NB4 (cell line): ENCODE results near the gene SLC16A12.

Experiments used
- MYC ChIP-seq: IDR thresholded peaks from 2 replicates; pipeline ENCODE4 v1.6.1; 2011; ENCODE audit warnings: low read depth, low read length
- POLR2A ChIP-seq: IDR thresholded peaks from 2 replicates; pipeline ENCODE4 v1.6.1; 2011; ENCODE audit warnings: mild to moderate bottlenecking; ENCODE audit not compliant: insufficient read length; ENCODE audit errors: extremely low read depth
- TF ChIP-seq, protein P1 (sequence below): IDR thresholded peaks from one replicate; pipeline ENCODE4 v1.5.1; 2012; ENCODE audit warnings: low read depth, low read length
- TF ChIP-seq, protein P2 (sequence below): IDR thresholded peaks from 2 replicates; pipeline ENCODE4 v1.6.1; 2011; ENCODE audit warnings: low read depth, low read length

DNA sequence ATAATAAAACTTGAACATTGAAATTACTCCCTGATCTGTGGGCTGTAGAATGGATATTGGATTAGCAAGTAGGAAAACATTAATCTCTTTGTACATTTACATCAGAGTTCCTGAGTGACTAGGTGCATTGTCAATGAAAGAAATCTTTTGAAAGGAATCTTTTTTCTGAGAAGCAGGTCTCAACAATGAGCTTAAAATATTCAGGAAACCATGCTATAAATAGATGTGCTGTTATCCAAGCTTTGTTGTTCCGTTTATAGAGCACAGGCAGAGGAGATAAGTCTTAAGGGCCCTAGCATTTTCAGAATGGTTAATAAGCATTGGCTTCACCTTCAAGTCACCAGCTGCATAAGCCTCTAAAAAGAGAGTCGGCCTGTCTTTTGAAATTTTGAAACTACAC lies 41.3 kb upstream of the SLC16A12 start:
- TF ChIP-seq POLR2A: no peak
- TF ChIP-seq, protein P1, sequence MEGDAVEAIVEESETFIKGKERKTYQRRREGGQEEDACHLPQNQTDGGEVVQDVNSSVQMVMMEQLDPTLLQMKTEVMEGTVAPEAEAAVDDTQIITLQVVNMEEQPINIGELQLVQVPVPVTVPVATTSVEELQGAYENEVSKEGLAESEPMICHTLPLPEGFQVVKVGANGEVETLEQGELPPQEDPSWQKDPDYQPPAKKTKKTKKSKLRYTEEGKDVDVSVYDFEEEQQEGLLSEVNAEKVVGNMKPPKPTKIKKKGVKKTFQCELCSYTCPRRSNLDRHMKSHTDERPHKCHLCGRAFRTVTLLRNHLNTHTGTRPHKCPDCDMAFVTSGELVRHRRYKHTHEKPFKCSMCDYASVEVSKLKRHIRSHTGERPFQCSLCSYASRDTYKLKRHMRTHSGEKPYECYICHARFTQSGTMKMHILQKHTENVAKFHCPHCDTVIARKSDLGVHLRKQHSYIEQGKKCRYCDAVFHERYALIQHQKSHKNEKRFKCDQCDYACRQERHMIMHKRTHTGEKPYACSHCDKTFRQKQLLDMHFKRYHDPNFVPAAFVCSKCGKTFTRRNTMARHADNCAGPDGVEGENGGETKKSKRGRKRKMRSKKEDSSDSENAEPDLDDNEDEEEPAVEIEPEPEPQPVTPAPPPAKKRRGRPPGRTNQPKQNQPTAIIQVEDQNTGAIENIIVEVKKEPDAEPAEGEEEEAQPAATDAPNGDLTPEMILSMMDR: no peak
- no peak for TF ChIP-seq MYC
- TF ChIP-seq, protein P2, sequence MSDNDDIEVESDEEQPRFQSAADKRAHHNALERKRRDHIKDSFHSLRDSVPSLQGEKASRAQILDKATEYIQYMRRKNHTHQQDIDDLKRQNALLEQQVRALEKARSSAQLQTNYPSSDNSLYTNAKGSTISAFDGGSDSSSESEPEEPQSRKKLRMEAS: no peak
